SIG-M5 treated with dmso at 0.1 percent for 504 hours (cell line): Measurements from ENCODE around the gene ZNHIT2.

Experiments
- DNase-seq: peaks from one replicate; lab custom pipeline; 2025; ENCODE audit not compliant: unreplicated experiment; lab: John Stamatoyannopoulos, UW

The ZNHIT2 gene

DNA sequence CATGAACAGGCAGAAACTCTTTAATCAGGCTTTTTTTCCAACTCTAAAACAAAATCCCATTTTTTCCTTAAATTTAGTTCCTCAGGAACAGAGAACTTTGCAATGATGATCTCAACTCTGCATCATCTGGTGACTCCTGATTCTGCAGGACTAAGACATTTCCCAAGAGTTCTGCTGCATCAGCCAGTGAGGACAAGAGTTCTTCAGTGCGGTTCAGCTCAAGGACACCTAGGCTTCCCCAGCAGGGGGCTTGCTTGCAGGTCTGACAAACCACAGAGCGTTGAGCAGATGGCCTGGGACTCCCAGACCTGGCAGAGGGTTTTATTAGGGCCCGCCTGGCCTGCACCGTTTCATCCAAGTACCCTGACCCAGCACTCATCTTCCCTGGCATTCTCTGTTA lies 40.0 kb downstream of the ZNHIT2 start:
- no peak for DNase-seq

DNA sequence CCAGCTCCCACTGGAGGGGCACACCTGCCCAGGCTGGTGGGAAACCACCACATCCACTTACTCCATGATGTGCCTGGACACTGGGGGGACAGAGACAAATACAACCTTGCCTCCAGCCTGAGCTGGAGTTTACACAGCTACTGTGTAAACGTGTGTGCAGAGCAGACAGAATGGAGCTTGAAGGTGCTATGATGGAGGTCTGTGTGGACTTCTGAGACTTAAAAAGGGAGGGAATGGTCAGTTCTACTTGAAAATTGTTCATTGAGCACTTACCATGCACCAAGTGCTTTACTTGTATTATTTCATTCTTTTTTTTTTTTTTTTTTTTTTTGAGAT lies 44.9 kb downstream of the ZNHIT2 start:
- no peak for DNase-seq

- no peak for DNase-seq
These were observed 45.4 kb downstream of the ZNHIT2 start for GRCh38 chr11:65071907-65072630.

GRCh38 chr11:65069217-65069616 lies 48.3 kb downstream of the ZNHIT2 start:
- peak; percentile 51 for DNase-seq

- DNase-seq, result no peak
These were observed 50.1 kb downstream of the ZNHIT2 start for GRCh38 chr11:65067446-65067845.

DNA sequence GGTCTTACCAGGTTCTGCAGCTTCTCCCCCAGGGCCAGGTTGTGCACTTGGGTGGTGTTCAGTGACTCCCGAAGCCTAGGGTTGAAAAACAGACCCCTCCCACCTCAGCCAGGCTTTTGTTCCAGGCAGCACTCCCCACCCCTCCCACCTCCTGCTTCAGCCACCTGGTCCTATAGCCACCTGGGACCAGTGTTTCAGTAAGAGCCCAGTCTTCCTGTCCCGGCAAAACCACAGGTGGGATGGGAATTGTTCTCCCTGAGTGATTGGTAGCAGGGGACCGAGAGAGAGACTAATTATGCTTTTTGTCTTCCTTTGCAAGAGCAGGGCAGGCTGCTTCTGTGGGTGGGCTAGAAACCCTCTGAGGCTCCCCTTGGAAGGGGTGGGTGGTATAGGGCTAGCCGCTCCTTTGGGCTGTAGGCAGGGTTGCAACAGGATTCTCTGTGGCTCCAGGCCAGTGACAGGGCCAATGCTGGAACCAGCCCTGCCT lies 50.7 kb downstream of the ZNHIT2 start:
- DNase-seq, result no peak
